NCI-H526 treated with DMSO at 0.1 percent for 48 hours (cell line): Measurements from ENCODE around the gene RBM3.
A peak's percentile ranks its signal among the peaks of the same experiment; 100 is the strongest.
"Not testable (repeated sequence)": the region's sequence is repeated elsewhere in the genome, so short reads cannot be mapped to it uniquely, and the experiment has no call there.

ENCODE experiments used
- DNase-seq: peaks from one replicate; lab custom pipeline; 2025; lab: John Stamatoyannopoulos, UW

RBM3 gene

DNA sequence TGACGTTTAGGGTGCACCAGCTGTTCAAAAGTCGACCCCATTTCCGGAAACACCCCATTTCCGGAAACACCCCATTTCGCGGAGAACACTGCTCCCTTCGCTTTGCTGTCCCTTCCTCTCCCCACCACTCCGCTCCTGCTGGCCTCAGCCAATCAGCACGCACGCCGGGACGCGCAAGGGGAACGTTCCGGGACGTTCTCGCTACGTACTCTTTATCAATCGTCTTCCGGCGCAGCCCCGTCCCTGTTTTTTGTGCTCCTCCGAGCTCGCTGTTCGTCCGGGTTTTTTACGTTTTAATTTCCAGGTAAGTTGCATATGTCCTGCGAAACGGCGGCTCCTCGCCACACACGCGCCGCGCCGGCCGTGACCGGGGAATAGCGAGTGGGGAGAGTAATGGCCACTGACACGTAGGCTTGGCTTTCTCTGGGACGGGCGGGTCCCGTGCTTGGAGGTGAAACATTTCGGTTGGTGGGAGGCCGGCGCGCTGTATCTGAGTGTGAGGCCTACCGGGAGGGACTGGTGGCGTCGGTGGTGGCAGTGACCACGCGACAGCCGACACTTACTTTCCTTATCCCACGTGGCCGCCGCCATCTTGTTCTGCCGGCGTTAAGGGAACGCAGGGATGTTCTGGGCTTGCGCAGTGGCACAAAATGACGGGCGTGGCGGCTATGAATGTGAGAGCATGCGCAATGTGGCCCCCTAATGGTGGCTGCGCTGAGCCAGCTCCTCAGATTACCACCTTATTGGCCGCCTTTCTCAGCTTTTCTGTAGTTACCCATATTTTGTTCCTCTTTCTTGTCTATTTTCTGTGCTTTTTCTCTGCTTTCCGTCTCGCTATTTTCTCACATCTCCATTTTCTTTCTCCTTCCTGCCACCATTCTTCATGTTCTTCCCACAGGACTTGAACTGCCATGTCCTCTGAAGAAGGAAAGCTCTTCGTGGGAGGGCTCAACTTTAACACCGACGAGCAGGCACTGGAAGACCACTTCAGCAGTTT is at the start of gene RBM3:
Gene RBM3 (plus strand): TSS at position 215 of the 997 bp plus-strand sequence. CDS start 697 bp downstream, at position 912.
- DNase-seq: peak; percentile 71

DNA sequence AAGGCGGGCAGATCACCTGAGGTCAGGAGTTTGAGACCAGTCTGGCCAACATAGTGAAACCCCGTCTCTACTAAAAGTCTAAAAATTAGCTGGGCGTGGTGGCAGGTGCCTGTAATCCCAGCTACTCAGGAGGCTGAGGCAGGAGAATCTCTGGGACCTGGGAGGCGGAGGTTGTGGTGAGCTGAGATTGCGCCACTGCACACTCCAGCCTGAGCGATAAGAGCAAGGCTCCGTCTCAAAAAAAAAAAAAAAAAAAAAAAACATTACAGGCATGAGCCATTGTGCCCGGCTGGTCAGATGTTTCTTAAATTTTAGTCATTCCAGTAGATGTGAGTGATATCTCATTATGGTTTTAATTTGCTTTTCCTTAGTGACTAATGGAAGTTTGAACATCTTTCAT is 48.4 kb upstream of the RBM3 start:
- DNase-seq: not testable (repeated sequence)

DNA sequence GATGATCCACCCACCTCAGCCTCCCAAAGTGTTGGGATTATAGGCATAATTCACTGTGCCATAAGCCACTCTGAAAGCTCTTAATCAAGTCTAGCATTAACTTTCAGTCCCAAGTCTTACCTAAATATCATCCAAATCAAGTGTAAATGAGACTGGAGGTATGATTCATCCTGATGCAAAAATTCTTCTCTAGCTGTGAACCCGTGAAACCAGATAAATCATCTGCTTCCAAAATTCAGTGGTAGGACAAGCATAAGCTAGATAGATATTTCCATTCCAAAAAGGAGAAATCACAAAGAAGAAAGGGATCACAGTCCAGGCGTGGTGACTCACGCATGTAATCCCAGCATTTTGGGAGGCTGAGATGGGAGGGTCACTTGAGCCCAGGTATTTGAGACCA is 43.5 kb upstream of the RBM3 start:
- DNase-seq: no peak

DNA sequence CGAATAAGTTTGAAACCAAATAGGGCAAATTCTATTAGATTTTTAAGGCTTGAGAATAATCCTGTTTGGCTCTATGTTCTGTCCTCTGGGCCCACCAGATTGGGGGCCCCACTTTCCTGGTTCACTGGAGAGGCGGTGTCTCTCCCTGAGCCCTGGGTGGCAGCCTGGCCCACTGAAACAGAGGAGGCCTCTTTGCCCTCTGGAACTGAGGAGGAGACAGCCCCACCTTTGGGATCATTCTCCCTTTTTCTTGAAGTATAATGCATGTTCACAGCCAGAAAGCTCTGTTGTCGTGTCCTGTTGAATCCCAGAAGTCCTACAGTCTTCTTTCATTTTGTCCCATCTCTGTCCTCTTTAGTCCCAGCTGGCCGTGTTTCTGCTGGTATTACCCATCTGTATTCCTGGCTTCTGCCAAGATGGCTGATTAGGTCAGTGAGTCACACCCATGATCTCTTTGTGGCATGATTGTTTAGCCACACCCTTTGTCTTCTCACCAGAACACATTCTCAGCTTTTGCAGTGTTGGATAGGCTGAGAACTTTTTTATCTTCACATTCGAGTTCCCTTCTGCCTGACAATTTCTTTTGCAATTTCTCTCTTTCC is 42.8 kb upstream of the RBM3 start:
- no peak for DNase-seq

DNA sequence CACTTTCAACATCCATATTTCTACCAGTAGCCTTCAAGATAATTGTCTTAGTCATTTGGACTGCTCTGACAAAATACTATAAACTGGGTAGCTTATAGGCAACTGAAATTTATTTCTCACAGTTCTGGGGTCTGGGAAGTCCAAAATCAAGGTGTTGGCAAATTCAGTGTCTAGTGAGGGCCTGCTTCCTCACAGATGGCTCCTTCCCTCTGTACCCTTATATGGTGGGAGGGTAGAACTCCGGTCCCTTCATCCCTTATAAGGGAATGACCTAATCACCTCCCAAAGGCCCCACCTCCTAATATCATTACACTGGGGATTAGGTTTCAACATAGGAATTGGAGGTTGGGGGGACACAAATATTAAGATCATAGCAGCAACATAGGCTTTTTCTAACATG is 42.1 kb upstream of the RBM3 start:
- no peak for DNase-seq

DNA sequence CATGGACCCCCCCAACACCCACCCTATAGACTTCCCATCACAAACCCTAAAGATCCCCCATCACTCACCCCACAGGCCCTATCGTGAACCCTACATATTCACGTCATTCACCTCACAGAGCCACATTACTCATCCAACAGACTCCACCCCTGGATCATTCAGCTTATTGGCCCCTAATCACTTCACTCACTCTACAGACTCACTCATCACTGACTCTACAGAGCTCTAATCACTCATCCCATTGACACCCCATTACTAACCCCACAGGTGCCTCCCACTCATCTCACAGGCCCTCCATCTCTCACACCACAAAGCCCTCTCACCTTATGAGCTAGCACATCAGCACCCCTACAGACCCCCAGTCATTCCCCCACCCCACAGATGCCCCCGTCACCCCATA is 41.1 kb upstream of the RBM3 start:
- no peak for DNase-seq

DNA sequence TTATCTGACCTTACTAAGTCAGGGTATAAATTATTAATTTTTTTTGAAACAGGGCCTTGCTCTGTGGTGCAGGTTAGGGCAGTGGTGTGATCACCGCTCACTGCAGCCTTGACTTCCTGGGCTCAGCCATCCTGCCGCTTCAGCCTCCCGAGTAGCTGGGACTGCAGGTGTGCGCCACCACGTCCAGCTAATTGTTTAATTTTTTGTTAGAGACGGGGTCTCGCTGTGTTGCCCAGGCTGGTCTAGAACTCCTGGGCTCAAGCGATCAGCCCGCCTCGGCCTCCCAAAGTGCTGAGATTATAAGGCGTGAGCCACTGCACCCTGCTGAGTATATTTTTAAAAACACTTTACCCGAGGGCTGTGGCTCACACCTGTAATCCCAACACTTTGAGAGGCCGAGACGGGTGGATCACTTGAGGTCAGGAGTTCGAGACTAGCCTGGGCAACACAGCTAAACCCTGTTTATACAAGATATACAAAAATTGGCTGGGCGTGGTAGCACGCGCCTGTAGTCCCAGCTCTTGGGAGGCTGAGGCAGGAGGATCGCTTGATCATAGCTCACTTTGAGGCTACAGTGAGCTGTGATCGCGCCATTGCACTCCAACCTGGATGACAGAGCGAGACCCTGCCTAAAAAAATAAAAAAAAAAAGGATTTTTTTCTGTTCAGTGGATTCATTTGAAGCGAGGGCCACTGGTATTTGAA is 35.5 kb upstream of the RBM3 start:
- no peak for DNase-seq

DNA sequence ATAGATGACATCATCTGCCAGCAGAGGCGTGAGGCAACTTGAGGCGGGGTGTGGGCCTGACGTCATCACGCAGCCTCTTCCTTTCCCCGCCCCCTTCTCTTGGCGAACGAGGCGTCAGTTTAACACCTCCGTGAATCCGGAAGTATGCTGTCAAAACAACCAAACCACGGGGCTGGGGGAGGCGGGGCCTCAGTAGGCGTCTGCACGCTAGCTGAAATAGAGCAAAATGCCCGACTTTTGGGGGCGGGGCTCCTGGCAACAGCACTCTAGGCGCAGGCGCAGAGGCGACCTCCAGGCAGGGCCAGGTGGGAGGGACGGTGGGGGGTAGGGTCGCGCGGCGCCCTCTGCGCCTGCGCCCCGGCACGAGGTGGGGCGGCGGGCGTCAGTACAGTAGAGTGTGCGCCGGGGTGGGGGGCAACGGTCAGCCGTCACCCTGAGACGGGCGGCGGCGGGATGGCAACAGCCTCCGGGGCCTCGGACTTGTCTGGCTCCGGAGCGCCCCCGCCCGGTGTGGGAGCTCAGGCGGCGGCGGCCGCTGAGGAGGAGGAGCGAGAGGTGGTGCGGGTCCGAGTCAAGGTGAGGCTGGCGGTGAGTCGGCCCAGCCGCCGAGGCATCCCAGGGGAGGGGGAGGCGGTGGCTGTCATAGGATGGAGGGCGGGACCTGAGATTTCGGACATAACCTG is 34.8 kb upstream of the RBM3 start, which contains the start of gene TBC1D25:
Gene TBC1D25 (plus strand): TSS at position 370 of the 683 bp plus-strand sequence. CDS start 84 bp downstream, at position 454.
- peak; percentile 94 for DNase-seq

DNA sequence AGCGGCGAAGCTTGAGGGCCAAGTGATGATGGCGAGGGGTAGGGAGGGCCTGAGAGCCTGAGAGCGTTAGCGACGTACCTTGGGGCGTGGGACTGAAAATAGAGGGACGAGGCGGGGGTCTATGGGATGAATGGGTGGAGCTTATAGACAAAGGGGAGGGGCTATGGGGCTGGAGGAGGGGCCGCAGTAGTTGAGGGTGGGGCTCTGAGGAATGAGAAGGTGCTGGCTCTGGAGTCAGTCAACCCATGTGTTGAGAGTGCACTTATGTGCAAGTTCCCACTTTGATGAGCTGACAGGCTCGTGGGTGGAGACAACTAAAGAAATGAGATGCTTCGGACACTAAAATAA is 34.3 kb upstream of the RBM3 start:
- DNase-seq: no peak

DNA sequence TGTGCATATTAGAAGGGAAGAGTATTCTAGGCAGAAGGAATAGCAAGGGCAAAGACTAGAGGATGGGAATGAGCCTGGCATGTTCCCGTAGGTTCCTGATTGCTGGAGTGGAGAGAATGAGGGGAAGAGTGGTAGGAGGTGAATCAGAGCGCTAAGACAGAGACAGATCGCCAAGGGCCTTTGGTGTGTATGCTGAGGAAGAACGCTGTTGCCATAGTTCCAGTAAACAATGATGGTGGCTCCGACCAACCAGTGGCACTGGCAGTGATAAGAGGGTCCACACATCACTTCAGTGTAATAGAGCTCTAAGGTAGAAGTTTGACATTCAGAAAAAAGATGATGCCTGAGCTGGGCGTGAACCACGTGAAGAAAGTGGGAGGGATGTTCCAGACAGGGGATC is 33.8 kb upstream of the RBM3 start:
- no peak for DNase-seq

DNA sequence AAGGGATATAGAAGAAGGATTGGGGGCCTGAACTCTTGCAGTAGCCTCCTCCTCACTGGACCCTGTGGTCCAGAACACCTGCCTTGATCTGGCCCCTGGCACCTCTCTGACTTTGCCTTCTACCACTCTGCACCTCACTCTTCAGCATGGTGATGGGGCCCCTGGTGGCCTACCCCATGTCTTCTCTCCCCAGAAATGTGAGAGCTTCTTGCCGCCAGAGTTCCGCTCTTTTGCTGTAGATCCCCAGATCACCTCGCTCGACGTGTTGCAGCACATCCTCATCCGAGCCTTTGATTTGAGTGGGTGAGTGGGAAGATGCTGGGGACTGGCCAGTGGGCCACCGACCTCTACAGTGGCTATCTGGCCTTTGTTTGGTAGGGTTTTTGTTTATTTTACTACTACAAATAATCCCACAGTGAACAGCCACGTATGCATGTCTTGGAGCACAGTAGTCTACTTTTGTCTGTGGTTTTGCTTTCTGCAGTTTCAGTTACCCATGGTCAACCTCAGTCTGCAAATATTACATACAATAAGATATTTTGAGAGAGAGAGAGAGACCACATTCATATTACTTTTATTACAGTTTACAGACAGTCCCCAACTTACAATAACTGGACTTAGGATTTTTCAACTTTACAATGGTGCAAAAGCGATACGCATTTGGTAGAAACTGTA is 33.0 kb upstream of the RBM3 start:
- DNase-seq: no peak

DNA sequence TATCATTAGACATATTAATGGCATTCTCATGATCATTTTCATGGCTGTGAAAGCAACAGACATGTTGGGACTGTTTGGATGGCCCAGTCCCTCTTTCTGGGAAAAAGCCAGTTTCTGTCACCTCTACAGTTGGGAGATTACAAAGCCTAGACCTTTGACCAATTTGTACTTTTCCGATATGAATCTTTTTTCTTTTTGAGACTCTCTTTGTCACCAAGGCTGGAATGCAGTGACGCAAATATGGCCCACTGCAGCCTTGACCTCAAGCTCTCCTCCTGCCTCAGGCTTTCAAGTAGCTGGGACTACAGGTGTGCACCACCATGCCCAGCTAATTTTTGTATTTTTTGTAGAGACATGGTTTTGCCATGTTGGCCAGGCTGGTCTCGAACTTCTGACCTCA is 25.4 kb upstream of the RBM3 start:
- no peak for DNase-seq

DNA sequence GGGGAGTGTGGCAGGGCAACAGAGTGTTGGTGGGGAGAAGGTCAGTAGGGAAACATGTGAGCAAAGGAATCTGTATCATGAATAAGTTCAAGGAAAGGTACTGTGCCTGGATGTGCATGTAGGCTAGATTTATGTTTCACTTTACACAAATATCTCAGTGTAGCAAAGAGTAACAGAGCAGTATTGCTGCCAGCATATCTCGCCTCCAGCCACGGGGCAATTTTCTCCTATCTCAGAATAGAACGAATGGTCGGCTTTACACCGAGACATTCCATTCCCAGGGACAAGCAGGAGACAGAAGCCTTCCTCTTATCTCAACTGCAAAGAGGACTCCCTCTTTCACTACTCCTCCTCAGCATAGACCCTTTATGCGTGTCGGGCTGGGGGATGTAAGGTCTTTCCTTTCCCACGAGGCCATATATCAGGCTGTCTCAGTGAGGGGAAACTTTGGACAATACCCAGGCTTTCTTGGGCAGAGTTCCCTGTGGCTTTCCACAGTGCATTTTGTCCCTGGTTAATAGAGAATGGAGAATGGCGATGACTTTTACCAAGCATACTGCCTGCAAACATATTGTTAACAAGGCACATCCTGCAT is 18.5 kb upstream of the RBM3 start:
- not testable (repeated sequence) for DNase-seq

DNA sequence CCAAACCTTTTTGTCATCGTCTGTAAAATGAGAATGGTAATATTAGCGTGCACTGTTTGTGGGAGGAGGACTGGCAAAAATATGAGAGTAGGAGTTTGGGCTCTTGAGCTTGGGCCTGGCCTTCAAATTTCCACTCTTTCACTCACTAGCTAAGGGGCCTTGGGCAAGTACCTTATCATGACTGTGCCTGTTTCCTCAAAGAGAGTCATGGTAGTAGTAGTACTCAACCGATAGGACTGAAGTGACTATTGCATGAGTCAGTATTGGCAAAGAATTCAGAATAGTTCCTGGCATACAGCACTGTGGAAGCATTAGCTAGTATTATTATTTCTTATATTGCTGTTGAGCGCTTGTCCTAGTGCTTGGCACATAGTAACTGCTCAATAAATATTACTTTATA is 16.0 kb upstream of the RBM3 start:
- DNase-seq: no peak

DNA sequence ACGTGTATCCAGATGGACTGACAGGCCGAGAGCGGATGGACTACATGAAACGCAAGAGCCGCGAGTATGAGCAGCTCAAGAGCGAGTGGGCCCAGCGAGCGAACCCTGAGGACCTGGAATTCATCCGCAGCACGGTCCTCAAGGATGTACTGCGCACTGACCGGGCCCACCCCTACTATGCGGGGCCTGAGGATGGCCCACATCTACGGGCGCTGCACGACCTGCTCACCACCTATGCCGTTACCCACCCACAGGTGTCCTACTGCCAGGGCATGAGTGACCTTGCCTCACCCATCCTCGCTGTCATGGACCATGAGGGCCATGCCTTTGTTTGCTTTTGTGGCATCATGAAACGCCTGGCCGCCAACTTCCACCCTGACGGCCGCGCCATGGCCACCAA is 14.6 kb upstream of the RBM3 start:
- no peak for DNase-seq

DNA sequence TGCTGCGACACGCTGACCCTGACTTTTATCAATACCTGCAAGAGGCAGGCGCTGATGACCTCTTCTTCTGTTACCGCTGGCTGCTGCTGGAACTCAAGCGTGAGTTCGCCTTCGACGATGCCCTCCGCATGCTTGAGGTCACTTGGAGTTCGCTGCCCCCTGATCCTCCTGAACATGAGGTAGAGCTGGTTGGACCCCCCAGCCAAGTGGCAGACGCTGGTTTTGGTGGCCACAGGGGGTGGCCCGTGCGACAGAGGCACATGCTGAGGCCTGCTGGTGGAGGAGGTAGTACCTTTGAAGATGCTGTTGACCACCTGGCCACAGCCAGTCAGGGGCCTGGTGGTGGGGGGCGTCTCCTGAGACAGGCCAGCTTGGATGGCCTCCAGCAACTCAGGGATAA is 14.2 kb upstream of the RBM3 start:
- DNase-seq: no peak

DNA sequence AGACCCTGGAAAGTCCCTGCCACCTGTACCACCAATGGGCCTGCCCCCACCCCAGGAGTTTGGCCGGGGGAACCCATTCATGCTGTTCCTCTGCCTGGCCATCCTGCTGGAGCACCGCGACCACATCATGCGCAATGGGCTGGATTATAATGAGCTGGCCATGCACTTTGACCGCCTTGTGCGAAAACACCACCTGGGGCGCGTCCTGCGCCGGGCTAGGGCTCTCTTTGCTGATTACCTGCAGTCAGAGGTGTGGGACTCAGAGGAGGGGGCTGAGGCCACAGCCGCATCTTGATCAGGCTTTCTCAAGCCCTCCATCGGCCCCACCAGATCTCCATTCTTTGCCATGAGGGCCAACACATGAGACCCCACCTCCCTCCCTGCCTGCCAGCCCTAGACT is 13.6 kb upstream of the RBM3 start:
- DNase-seq: no peak

DNA sequence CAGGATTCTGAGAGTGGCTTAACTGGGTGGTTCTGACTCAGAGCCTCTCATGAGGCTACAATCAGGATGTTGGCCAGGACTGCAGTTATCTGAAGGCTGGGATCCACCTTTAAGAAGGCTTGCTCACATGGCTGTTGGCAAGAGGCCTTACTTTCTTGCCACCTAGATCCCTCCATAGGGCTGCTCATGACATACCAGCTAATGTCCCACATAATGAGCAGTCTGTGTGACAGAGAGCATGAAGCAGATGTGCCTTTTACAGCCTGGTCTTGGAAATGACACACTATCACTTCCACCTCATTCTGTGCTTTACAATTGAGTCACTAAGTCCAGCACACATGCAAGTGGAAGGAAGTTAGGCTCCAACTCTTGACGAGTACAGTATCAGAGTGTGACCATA is 4.3 kb upstream of the RBM3 start:
- no peak for DNase-seq

DNA sequence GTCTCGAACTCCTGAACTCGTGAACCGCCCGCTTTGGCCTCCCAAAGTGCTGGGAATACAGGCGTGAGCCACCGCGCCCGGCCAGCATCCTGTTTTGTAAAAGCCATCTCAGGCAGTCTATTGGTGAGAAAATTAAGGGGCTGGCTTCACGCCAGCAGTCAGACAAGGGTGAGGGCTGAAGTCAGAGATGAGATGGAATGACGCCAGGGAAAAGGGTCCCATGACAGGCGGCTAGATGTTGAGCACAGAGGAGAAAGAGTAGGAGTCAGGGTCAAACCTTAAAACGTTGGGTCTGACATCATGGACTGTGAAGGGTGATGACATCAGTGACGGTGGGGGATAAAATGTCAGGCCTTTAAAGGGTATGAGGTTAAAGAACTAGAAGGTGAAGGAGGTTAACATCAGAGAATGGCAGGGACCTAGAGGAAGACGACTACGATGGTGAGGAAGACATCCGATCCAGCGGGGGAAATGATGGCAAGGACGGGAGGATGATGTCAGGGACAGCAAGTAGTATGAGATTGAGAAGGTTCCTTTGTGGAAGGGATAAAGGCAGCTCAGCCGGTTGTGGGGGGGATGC is 504 bp upstream of the RBM3 start:
- no peak for DNase-seq

DNA sequence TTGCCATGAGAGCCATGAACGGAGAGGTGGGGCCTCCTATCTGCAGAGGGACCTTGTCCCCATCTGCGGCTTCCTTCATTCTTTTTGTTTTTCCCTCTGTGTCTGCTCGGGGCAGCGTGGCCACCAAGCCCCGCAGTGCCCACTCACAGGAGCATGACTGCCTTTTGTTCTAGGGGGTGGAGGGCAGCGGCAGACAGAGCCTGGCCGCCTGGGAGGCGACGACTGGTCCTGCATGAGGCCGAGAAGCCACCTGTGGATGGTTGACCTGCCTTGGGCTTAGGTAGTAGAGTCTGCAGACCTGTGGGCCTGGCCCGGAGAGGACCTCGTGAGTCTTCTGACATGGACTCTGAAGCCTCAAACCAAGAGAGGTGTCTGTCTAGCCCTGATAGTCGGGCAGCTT is 1.4 kb downstream of the RBM3 start:
- DNase-seq: no peak

DNA sequence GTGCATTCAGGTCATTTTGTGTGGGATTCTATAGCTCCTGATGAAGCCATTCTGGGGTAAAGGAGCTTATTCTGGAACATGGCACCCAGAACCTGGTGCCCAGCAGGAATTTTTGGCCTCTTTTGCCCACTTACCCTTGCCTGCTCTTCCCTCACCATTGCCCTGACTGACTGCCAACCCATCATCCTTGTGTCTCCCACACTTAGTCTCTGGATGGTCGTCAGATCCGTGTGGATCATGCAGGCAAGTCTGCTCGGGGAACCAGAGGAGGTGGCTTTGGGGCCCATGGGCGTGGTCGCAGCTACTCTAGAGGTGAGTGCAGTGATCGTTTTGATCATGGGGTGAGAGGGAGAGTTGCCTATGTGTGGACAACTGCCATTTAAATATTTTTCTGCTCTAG is 1.8 kb downstream of the RBM3 start:
- no peak for DNase-seq
